ENCODE results near the gene CNOT2.
A peak's percentile ranks its signal among the peaks of the same experiment; 100 is the strongest.

The CNOT2 gene, protein sequence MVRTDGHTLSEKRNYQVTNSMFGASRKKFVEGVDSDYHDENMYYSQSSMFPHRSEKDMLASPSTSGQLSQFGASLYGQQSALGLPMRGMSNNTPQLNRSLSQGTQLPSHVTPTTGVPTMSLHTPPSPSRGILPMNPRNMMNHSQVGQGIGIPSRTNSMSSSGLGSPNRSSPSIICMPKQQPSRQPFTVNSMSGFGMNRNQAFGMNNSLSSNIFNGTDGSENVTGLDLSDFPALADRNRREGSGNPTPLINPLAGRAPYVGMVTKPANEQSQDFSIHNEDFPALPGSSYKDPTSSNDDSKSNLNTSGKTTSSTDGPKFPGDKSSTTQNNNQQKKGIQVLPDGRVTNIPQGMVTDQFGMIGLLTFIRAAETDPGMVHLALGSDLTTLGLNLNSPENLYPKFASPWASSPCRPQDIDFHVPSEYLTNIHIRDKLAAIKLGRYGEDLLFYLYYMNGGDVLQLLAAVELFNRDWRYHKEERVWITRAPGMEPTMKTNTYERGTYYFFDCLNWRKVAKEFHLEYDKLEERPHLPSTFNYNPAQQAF
- 30.0 to 82.2 (median 53.5) reads per million in 17 experiments for total RNA-seq

GRCh38 chr12:70242695-70243509 lies at the start of gene CNOT2:
Gene CNOT2 (plus strand): TSS chr12:70243433. CDS start chr12:70278227, 34,794 bp downstream.
- peak; percentile 86 to 94 (median 94) for DNase-seq

- DNase-seq: no peak
Measured at GRCh38 chr12:70194076-70194475, 49.2 kb upstream of the CNOT2 start.

DNA sequence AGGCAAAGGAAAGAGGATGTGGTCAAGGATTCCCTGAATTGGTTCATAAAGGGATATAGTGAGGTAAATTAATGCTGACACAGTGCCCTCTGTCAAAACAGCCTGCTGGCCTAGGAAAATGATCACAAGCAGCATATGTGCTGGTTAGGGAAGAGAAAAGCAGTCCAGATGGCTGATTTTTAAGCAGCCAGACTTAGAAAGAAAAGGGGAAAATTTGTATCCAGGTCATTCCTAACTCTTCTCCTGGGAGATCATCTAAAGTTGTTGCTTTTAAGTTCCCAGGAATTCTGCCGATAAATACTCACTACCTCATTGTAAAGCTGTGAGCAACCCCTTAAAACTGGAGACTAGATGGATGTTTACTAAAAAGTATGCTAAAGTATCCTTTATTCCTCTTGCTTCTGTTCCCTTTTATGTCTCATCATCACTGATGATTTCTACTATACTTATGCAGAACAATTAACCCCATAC lies 46.4 kb upstream of the CNOT2 start:
- DNase-seq: peak; percentile 20 to 70 (median 58)

DNA sequence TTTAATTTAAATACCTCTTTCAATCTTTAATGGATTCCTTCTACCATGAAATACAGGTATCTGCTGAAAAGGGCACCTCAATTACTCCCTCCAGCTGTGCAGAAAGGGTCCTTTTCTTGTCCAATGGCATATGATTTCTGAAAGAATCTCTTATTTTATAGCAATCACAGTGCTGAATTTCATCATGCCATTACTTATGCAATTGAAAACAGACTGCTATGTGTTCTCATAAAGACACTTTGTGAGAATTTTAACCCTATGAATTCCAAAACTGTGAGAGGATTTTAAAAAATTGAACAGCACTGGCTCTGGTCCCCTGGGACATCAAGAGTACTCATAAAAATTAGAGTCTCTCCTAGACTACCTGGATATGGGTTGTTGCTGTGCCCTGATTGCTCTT lies 45.9 kb upstream of the CNOT2 start:
- peak in 2 of 4 experiments; percentile 29 to 45 for DNase-seq

GRCh38 chr12:70213707-70214106 lies 29.5 kb upstream of the CNOT2 start:
- DNase-seq: no peak

DNA sequence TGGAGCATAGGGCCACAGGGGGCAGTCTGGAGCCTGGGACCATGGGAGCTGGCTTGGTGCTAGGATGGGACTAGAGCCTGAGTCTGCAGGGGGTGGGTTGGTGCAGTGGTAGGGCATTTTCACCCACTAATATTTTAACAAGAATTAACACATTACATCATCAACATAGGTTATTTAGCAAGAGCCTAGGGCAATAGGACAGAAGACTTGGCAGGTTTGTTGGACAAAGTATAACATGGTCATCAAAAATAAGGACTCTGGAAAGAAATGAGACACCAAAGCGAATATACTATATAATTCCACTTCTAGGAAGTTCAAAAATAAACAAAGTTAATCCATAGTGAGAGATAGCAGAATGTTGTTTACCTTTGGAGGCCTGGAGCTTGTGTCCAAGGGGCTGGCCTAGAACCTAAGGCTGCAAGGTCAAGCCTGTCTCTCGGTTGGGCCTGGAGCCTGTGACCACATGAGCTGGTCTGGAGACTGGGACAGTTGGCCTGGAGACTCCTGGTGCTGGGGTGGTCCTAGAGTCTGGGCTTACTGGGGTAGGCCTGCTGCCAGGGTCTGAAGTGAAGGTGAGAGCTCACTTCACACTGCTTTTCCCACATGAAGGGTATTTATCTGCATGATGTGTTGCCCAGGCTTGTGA lies 28.1 kb upstream of the CNOT2 start:
- no peak for DNase-seq

GRCh38 chr12:70217416-70217815 lies 25.8 kb upstream of the CNOT2 start:
- DNase-seq: no peak

GRCh38 chr12:70221626-70222025 lies 21.6 kb upstream of the CNOT2 start:
- DNase-seq: no peak

GRCh38 chr12:70227911-70228310 lies 15.3 kb upstream of the CNOT2 start:
- DNase-seq: no peak

DNA sequence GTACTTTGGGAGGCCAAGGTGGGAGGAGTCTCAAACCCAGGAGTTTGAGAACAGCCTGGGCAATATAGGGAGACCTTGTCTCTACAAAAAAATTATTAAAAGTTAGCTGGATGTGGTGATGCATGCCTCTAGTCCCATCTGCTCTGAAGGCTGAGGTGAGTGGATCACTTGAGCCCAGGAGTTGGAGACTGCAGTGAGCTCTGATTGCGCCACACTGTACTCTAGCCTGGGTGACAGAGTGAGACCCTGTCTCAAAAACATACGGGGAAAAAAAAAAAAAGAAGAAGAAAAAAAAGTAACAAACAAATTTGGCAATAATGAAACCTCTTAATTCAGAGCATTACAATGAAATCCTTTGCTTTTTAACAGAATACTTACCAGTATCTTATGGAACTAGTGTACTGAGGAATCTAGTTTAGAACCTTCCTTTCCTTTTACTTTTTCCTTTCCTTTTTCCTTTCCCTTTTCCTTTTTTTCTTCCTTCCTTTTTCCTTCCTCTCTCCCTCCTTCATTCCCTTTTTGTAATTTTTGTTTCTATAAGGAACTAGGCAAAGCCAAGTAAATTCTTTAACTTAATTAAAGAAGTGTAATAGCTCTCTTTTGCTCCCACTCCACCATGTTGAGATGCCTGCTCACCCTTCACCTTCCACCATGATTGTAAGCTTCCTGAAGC lies 12.2 kb upstream of the CNOT2 start:
- DNase-seq: no peak

- DNase-seq: no peak
Measured at GRCh38 chr12:70236990-70237389, 6.2 kb upstream of the CNOT2 start.

- DNase-seq: no peak
Measured at GRCh38 chr12:70240673-70241072, 2.6 kb upstream of the CNOT2 start.

DNA sequence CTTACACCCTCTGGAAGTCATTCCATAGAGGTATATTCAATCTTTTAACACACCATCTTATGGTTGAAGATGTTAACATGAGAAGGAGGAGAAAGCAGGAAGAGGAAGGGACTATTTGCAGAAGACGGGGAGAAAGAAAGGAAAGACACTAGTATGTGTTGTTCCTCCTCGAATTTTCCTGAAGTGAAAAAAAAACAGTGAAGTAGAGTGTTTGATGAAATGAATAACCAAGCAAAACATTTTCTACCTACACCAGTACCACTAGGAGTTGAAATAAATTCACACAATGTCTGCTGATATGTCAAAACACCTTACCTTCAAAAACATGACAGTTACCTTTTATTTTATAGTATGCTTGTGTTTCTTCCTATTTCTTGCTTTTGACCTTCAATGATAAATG lies 1.4 kb upstream of the CNOT2 start:
- DNase-seq: no peak

DNA sequence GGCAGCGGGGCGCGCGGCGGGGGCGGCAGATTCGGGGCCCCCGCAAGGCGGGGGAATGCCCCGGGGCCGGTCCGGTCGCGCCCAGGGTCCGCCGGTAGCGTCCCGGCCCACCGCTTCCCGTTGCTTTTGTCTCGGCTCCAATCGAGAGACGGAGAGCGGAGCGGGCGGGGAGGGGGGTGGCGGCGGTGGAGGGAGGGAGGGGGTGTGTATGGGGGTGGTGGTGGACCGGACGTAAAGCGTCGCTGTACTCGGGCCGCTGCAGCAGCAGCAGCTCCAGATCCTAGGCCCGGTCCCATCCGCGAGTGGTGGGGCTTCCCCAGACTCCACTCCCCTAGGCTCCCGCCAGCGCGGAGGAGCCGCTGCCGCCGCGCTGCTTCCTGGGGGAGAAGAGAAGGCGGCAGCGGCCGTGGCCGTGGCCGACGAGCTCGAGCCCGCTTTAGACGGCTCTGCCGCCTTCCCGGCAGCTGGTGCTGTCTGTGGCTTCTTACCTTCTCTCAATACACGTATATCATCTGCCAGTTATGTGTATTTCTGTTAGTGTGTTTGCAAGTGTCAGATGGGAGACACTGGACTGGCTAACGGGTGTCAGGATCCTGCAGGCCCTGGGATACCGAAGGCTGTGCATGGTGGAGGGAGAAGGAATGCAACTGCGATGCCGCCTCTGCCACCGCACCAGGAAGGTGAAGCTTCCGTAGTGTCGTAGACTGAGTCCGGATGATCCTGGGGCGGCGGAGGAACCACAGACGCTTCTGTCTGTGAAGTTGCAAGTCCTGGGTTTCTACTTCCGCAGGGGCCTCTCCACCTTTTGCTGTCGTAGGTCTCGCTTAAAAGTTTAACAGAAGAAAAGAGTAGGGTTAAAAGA lies 508 bp downstream of the CNOT2 start:
- peak; percentile 52 to 78 (median 68) for DNase-seq

GRCh38 chr12:70244409-70244808 lies 1.2 kb downstream of the CNOT2 start:
- peak in 2 of 4 experiments; percentile 16 to 20 for DNase-seq

- no peak for DNase-seq
Measured at GRCh38 chr12:70245458-70245857, 2.2 kb downstream of the CNOT2 start.

DNA sequence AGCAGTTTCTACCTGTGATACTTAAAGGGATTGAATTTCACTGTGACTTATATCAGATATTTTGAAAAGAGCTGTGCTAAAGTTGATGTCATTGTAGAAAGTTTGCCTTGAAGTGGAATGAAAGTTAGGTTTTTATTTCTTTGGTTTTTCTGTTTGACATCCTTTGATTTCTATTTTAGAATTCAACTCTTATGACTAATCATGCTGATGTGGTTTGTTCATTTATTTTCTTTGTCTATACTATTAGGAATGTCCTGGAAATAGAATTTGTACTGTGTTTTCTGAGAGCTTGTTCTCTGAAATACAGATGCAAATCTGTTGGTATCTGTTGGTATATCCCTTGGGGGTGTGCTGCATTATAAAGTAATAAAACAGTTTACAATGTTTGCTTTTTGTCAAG lies 3.3 kb downstream of the CNOT2 start:
- DNase-seq: no peak

DNA sequence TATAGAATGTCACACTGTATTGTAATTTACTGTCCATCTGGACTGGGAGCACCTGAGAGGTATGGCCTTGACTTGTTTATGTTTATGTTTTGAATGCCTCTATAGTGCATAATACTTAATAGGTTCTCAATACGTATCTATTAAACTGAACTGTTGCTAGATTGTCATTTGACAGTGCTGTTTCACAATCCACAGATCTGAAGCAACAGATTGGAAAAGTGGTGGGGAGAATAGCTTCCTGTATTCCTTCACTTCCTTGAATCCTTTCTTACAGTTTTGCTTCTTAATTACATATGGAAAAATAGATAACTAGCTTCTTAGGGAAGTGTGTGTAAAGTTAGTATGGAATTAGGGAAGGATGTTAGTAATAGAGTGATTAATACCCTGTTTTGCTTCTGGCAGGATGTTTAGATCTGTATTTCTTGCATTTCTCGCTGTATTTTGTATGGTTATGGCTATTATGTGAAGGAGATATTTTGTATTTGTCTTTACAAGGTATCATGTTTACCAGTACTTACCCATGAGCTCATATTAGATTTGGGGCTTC lies 4.5 kb downstream of the CNOT2 start:
- DNase-seq: peak; percentile 25 to 59 (median 46)

DNA sequence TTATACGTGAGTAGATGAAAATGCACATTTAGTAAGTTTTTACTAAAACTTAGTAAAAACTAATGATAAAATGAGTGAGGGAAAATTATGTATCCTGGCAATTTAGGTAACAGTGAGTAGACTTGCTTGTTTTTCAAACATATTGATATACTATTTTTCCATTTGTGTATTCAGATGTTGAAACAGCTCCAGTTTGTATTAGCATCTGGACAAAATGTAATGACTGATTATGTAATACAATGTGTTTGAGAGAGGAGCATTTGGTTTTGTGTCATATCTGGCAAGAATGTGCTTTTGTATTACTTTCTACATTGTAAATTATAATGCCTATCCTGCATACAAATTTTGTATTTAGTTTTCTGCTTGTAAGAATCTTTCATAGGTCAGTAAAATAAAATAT lies 5.6 kb downstream of the CNOT2 start:
- no peak for DNase-seq

DNA sequence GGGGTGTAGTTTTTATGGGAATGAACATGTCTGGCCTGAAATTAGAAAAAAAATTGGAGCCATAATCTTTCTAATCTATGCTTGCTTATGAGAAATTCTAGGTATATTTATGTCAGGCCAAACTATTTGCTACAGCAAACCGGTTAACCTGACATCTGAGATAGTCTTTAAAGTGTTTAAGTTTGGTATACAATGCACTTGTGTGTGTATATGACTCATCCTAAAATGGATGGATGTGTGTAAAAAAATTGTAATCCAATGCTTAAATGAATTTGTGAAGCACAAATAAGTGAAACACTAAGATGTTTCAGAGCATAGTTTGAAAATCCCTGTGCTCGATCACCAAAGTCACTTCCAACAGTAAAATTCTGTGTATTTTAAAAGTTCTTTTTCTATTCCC lies 6.7 kb downstream of the CNOT2 start:
- DNase-seq: no peak

DNA sequence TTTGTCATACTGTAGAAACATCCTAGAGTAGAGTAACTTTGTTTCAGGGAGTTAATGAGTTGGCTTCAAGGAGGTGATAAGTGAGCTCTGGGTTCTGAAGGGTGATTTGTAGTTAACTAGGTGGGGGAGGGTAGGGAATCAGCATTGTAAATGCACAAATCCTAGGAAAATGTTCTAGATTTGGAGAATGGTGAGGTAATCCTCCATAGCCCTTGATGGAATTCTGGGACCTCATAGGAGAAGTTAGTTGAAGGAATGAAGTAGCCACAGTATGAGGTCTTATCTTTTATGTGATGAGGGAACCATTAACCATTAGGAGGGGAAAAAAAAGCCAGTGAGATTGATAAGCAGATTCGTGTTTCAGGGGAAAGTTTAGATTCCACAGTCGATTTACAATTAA lies 8.0 kb downstream of the CNOT2 start:
- no peak for DNase-seq
